K562 (cell line): Measurements from ENCODE around the gene METAP1. TPM values are rescaled to one million over a fixed set of nuclear protein-coding genes. Genes with fewer than 3 reads are reported as not detected.

Source experiments
- ATAC-seq: fragments of 200-7000 bp; cut with Tn5 transposase; 3 replicates; pipeline ENCODE4 v1.9.1; 2020; ENCODE audit warnings: moderate library complexity
- BruUV-seq: library from RNA; stranded (reverse); fragments of 400-500 nt; replicated peaks from 2 replicates; lab custom pipeline; 2021; lab: Mats Ljungman, UMichigan
- CTCF ChIA-PET: fragments of 300-600 bp; formaldehyde crosslinking; extraction: SDS; loops from one replicate; lab custom pipeline; 2021; ENCODE audit warnings: low intra/inter-chr PET ratio; lab: Yijun Ruan, JAX
- POLR2A ChIA-PET: fragments of 300-600, 350-650 bp; sonication (Branson Sonifier 250); formaldehyde crosslinking; extraction: SDS; loops from one replicate; lab custom pipeline; 2021; ENCODE audit warnings: antibody characterized with exemption, inconsistent platforms; lab: Yijun Ruan, JAX
- DNase-seq, 4 experiments: peaks; one replicate each; pipeline versions ENCODE4 v3.0.0 to v3.0.0-alpha.2; 2011 to 2018; ENCODE audit warnings: low spot score in 3 of 4, mixed read lengths in 3 of 4; ENCODE audit errors: extremely low read depth in 1 of 4
- FAIRE-seq: peaks from 2 replicates; lab custom pipeline; 2011; peaks lifted over from hg19 to GRCh38; lab: Jason Lieb, UNC
- H2AFZ ChIP-seq: 2 replicates; pipeline ENCODE4 v1.6.0; 2011; ENCODE audit warnings: low read depth, low read length, control low read depth, inconsistent platforms
- H3K27ac ChIP-seq: fragments of 200-600 bp; 3 replicates; pipeline ENCODE4 v1.8.0; 2011; ENCODE audit warnings: low read depth, mild to moderate bottlenecking, control low read depth, inconsistent platforms, low read length, moderate library complexity, mixed read lengths; ENCODE audit errors: extremely low read depth
- H3K27me3 ChIP-seq, 2 experiments: fragments of 300-600 bp in 1 of 2; 2 replicates in 1 of 2; 3 replicates in 1 of 2; pipeline versions ENCODE4 v1.6.0 to v1.8.0; 2011; ENCODE audit warnings: inconsistent platforms in 2 of 2, low read length in 2 of 2, mild to moderate bottlenecking in 1 of 2, mixed read lengths in 1 of 2, moderate library complexity in 1 of 2; ENCODE audit not compliant: control insufficient read depth in 2 of 2, insufficient read depth in 2 of 2
- H3K36me3 ChIP-seq: fragments of 300-600 bp; 3 replicates; pipeline ENCODE4 v1.8.0; 2011; ENCODE audit warnings: mild to moderate bottlenecking, low read length, inconsistent platforms; ENCODE audit not compliant: control insufficient read depth, insufficient read depth
- H3K4me1 ChIP-seq, 2 experiments: fragments of 200-600 bp in 1 of 2; replicated peaks in 1 of 2; 2 replicates in 1 of 2; 3 replicates in 1 of 2; pipeline versions ENCODE4 v1.5.1 to v1.8.0; 2011; ENCODE audit warnings: inconsistent platforms in 2 of 2, low read length in 2 of 2, mild to moderate bottlenecking in 1 of 2, mixed read lengths in 1 of 2, moderate library complexity in 1 of 2; ENCODE audit not compliant: control insufficient read depth in 2 of 2, insufficient read depth in 2 of 2
- H3K4me2 ChIP-seq: 2 replicates; pipeline ENCODE4 v1.6.1; 2011; ENCODE audit warnings: low read length, control low read depth, inconsistent platforms, mixed read lengths; ENCODE audit not compliant: insufficient read depth
- H3K4me3 ChIP-seq: fragments of 200-600 bp; sonication (generic), shearing (Covaris generic); 2 replicates; pipeline ENCODE4 v1.5.1; 2016; ENCODE audit warnings: control low read depth, inconsistent platforms
- H3K79me2 ChIP-seq: fragments of 200-600 bp; 3 replicates; pipeline ENCODE4 v1.8.0; 2011; ENCODE audit warnings: low read length, inconsistent platforms; ENCODE audit not compliant: control insufficient read depth, insufficient read depth
- H3K9ac ChIP-seq, 2 experiments: 2 replicates each; pipeline versions ENCODE4 v1.6.0 to v1.6.1; 2011; ENCODE audit warnings: low read depth in 2 of 2, low read length in 2 of 2, control low read depth in 1 of 2, inconsistent platforms in 1 of 2, mild to moderate bottlenecking in 1 of 2, mixed read lengths in 1 of 2; ENCODE audit not compliant: insufficient read depth in 1 of 2
- H3K9me1 ChIP-seq: one replicate; pipeline ENCODE4 v1.6.0; 2011; ENCODE audit warnings: inconsistent platforms, mild to moderate bottlenecking, low read length, moderate library complexity; ENCODE audit not compliant: control insufficient read depth, insufficient read depth
- H3K9me3 ChIP-seq: replicated peaks from 2 replicates; pipeline ENCODE4 v1.5.1; 2011; ENCODE audit warnings: low read depth, low read length, inconsistent platforms; ENCODE audit not compliant: control insufficient read depth, insufficient read depth
- H4K20me1 ChIP-seq: replicated peaks from 2 replicates; pipeline ENCODE4 v1.6.1; 2011; ENCODE audit warnings: low read length, inconsistent platforms, mixed read lengths; ENCODE audit not compliant: control insufficient read depth, insufficient read depth
- BHLHE40 ChIP-seq: IDR thresholded peaks from 2 replicates; pipeline ENCODE4 v1.6.1; 2011; ENCODE audit warnings: low read length, improper control_type of control experiment
- CEBPB ChIP-seq: fragments of 450-650 bp; IDR thresholded peaks from 2 replicates; pipeline ENCODE4 v1.6.1; 2016; ENCODE audit warnings: missing genetic modification characterization, missing compliant biosample characterization
- CEBPG ChIP-seq, 3 experiments: fragments of 200-800 bp in 1 of 3; sonication (Bioruptor generic) in 1 of 3; sonication (generic) in 1 of 3; formaldehyde crosslinking in 1 of 3; IDR thresholded peaks in 2 of 3; conservative IDR thresholded peaks in 1 of 3; 2 replicates each; pipeline versions ENCODE4 v1.6.1 to v1.8.0; 2016 to 2022; ENCODE audit warnings: missing compliant biosample characterization in 2 of 3, missing genetic modification characterization in 2 of 3, mild to moderate bottlenecking in 1 of 3, missing genetic modification reagents in 1 of 3
- CREB1 ChIP-seq, 2 experiments: sonication (generic) in 1 of 2; formaldehyde crosslinking in 1 of 2; IDR thresholded peaks; 2 replicates each; pipeline versions ENCODE4 v1.6.1 to v1.8.0; 2012 to 2022; ENCODE audit warnings: inconsistent platforms in 1 of 2, mild to moderate bottlenecking in 1 of 2, missing genetic modification reagents in 1 of 2, moderate library complexity in 1 of 2
- DPF2 ChIP-seq: fragments of 450-650 bp; IDR thresholded peaks from 2 replicates; pipeline ENCODE4 v1.6.1; 2016
- ETV5 ChIP-seq: sonication (generic); formaldehyde crosslinking; IDR thresholded peaks from 2 replicates; pipeline ENCODE4 v1.4.0; 2020; ENCODE audit warnings: low read depth, mild to moderate bottlenecking, missing genetic modification reagents
- HMG20B ChIP-seq: fragments of 250-450 bp; sonication (Bioruptor Pico); IDR thresholded peaks from 2 replicates; pipeline ENCODE4 v1.5.0; 2021; ENCODE audit warnings: mild to moderate bottlenecking
- NFRKB ChIP-seq: fragments of 450-650 bp; IDR thresholded peaks from 2 replicates; pipeline ENCODE4 v1.6.1; 2016; ENCODE audit warnings: low read depth
- NONO ChIP-seq, 2 experiments: fragments of 200-400 bp in 1 of 2; fragments of 450-650 bp in 1 of 2; formaldehyde crosslinking in 1 of 2; IDR thresholded peaks; 2 replicates each; pipeline ENCODE4 v1.6.1; 2017; ENCODE audit warnings: low read depth in 2 of 2, mild to moderate bottlenecking in 2 of 2, moderate library complexity in 2 of 2, low read length in 1 of 2
- NRF1 ChIP-seq, 2 experiments: fragments of 450-650 bp; IDR thresholded peaks in 1 of 2; conservative IDR thresholded peaks in 1 of 2; 2 replicates each; pipeline ENCODE4 v1.6.1; 2014; ENCODE audit warnings: mild to moderate bottlenecking in 2 of 2
- PURB ChIP-seq: sonication (generic); formaldehyde crosslinking; IDR thresholded peaks from 2 replicates; pipeline ENCODE4 v1.9.0; 2021; ENCODE audit warnings: low read depth, mild to moderate bottlenecking, missing genetic modification reagents
- SIRT6 ChIP-seq: IDR thresholded peaks from one replicate; pipeline ENCODE4 v1.6.1; 2012; ENCODE audit warnings: low read depth, mild to moderate bottlenecking, control low read depth, inconsistent platforms, low read length, moderate library complexity
- SNIP1 ChIP-seq: fragments of 450-650 bp; IDR thresholded peaks from 2 replicates; pipeline ENCODE4 v1.7.1; 2017; ENCODE audit warnings: low read depth, mild to moderate bottlenecking
- TBP ChIP-seq: optimal IDR thresholded peaks from 2 replicates; pipeline ENCODE3; 2011; ENCODE audit warnings: low read depth, low read length, improper control_type of control experiment
- TEAD1 ChIP-seq, 2 experiments: fragments of 450-650 bp in 1 of 2; sonication (generic) in 1 of 2; formaldehyde crosslinking; IDR thresholded peaks; 2 replicates each; pipeline versions ENCODE4 v1.4.0 to v1.8.0; 2020 to 2022; ENCODE audit warnings: mild to moderate bottlenecking in 2 of 2, missing genetic modification reagents in 1 of 2
- YY1 ChIP-seq, 3 experiments: IDR thresholded peaks; 2 replicates each; pipeline ENCODE4 v1.6.1; 2011; ENCODE audit warnings: low read length in 2 of 3, mild to moderate bottlenecking in 2 of 3, moderate library complexity in 2 of 3, borderline replicate concordance in 1 of 3, control low read depth in 1 of 3, low read depth in 1 of 3; ENCODE audit not compliant: insufficient read depth in 3 of 3, insufficient replicate concordance in 2 of 3, control insufficient read depth in 1 of 3, insufficient read length in 1 of 3; ENCODE audit errors: extremely low read depth in 1 of 3
- ZBTB12 ChIP-seq: fragments of 250-450 bp; sonication (Bioruptor Pico); IDR thresholded peaks from 2 replicates; pipeline ENCODE4 v1.4.0; 2020
- ZNF174 ChIP-seq: fragments of 250-450 bp; sonication (Bioruptor Pico); IDR thresholded peaks from 2 replicates; pipeline ENCODE4 v1.4.0; 2020; ENCODE audit warnings: mild to moderate bottlenecking
- ZNF764 ChIP-seq: fragments of 250-450 bp; sonication (Bioruptor Pico); IDR thresholded peaks from 2 replicates; pipeline ENCODE4 v1.4.0; 2020; ENCODE audit warnings: low read depth, mild to moderate bottlenecking, moderate library complexity
- WGBS: fragments of 100-300 bp; shearing (Covaris generic); methylation state at CpG from one replicate; pipeline ENCODE4 v1.1.6; 2016; ENCODE audit warnings: low coverage, mixed read lengths; ENCODE audit not compliant: insufficient coverage; ENCODE audit errors: missing lambda C conversion rate; 5-methylcytosine and 5-hydroxymethylcytosine counted together
- in situ Hi-C: fragments of 300-500 bp; cut with MboI; formaldehyde crosslinking; loops from 4 replicates; pipeline ENCODE4 v1.15.0; 2018; ENCODE audit warnings: inconsistent platforms, mixed read lengths
- intact Hi-C: fragments of 100-400 bp; cut with micrococcal nuclease; formaldehyde crosslinking; loops from 2 replicates; pipeline ENCODE4 v1.14.2; 2022
- polyA plus RNA-seq, 8 experiments: library from polyadenylated mRNA; depleted of rRNA in 4 of 8; stranded (reverse) in 5 of 8; unstranded in 3 of 8; fragments of >200 nt; fragmentation: Nextera tagmentation in 2 of 8; fragmentation: Illumina TruSeq in 1 of 8; extraction: Ambion mirVana in 2 of 8; extraction: Trizol in 1 of 8; gene quantifications; 2 replicates each; pipeline versions ENCODE4 v1.2.1 to v1.2.3, GENCODE V29; 2011 to 2014; ENCODE audit warnings: inconsistent platforms in 1 of 8, missing spikeins in 1 of 8
- total RNA-seq, 7 experiments: library from RNA; depleted of rRNA in 6 of 7; stranded (reverse); fragments of >200 nt in 6 of 7; fragmentation: Illumina TruSeq in 2 of 7; extraction: Trizol in 2 of 7; gene quantifications; 2 replicates each; pipeline versions ENCODE4 v1.2.1 to v1.2.3, GENCODE V29; 2011 to 2021; ENCODE audit warnings: low replicate concordance in 1 of 7
- TF ChIP-seq, protein P1 (sequence below): fragments of 250-450 bp; sonication (Bioruptor Pico); IDR thresholded peaks from 2 replicates; pipeline ENCODE4 v1.4.0; 2020; ENCODE audit warnings: mild to moderate bottlenecking, moderate library complexity

METAP1 gene
- total and polyA plus RNA-seq, 9 of the 15 experiments (the other 6 are each of a cell fraction or from before 2014, with no cell fraction given), result 31.4 to 77.6 (median 59.5) TPM

DNA sequence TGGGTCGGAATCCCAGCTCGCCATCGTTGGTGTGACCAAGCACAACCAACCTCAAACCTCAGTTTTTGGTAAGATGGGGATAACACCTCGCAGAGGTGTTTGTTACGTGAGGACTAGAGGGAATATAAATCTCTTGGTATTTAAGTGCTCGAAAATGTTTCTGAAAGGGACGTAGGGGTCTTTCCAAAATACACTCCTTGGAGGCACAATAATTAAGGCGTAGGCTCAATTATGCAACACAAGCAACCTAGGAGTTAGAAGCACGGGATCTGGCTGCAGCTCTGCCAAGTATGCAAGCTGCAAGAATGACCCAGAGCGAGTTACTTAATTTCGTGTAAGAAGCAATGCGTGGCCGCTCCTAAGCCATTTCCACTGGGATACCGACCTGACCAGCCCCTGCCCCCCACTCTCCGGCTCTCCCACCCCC is 92.5 kb downstream of the METAP1 start:
- Histone ChIP-seq H3K36me3 (peaks cover 29% of the 10 kb centered on the region), H3K9me1 (no peaks in the 10 kb centered on the region), H3K79me2 (peaks cover 84% of the 10 kb centered on the region), H3K4me1 (peaks cover 4 to 7% of the 10 kb centered on the region in 2 experiments; a peak in 4 of 5 replicates), H3K27me3 (no peaks in the 10 kb centered on the region), H4K20me1 (no peaks in the 10 kb centered on the region; the same call in 1 of the 2 replicates), H3K27ac (peak overlapping the region; percentile 90), H3K4me3 (peak overlapping the region; percentile 92), H2AFZ (peak overlapping the region; percentile 81; the same call in 1 of the 2 replicates), H3K9ac (peak overlapping the region; percentile 86 to 97), H3K4me2 (peak overlapping the region; percentile 94), H3K9me3 (no peaks in the 10 kb centered on the region)
- CTCF ChIA-PET, result no interaction called here
- 1% methylated on average over 15 of the region's 15 CpGs for WGBS
- peak; percentile 18 for ATAC-seq
- POLR2A ChIA-PET, result interaction anchor here (1.4 kb wide), 3 partner anchors 9 to 159 kb away, joined by 3 to 9 read pairs (median 4); partner anchors contain the start of gene EIF4E
- in situ Hi-C loops (no loop called here), intact Hi-C loops (no loop called here)
- no peak for FAIRE-seq
- DNase-seq, result peak in 2 of 4 experiments; percentile 34 to 59
- TSS peak; percentile 68 for BruUV-seq
- no peak for TF ChIP-seq DPF2
- no peak for TF ChIP-seq YY1 (IDR thresholded peaks at IDR 0.05; ENCODE audit: borderline replicate concordance in 1 of 3, control insufficient read depth in 1 of 3, extremely low read depth in 1 of 3, insufficient read depth in 3 of 3, insufficient read length in 1 of 3, insufficient replicate concordance in 2 of 3, low read depth in 1 of 3, low read length in 2 of 3)
- TF ChIP-seq ETV5 (CRISPR knock-in tag), result no peak
- TF ChIP-seq HMG20B (CRISPR knock-in tag), result no peak
- TF ChIP-seq ZNF764, result no peak
- no peak for TF ChIP-seq PURB (CRISPR knock-in tag)
- TF ChIP-seq TEAD1 (CRISPR knock-in tag; IDR thresholded peaks at IDR 0.05), result 0 out of 4 replicates have a peak, but pooled peaks of 1 of the 2 experiments have one; percentile 40
- TF ChIP-seq CREB1 (IDR thresholded peaks at IDR 0.05), result no peak
- TF ChIP-seq CREB1 (CRISPR knock-in tag; IDR thresholded peaks at IDR 0.05), result 0 out of 2 replicates have a peak, but pooled peaks have one; percentile 7
- no peak for TF ChIP-seq ZNF174 (CRISPR knock-in tag)
- TF ChIP-seq BHLHE40, result peak; percentile 55; the same call in 1 of the 2 replicates
- TF ChIP-seq NRF1 (conservative IDR thresholded peaks at IDR 0.05 in 1 of 2, IDR thresholded peaks at IDR 0.05 in 1 of 2), result no peak
- TF ChIP-seq, protein P1, sequence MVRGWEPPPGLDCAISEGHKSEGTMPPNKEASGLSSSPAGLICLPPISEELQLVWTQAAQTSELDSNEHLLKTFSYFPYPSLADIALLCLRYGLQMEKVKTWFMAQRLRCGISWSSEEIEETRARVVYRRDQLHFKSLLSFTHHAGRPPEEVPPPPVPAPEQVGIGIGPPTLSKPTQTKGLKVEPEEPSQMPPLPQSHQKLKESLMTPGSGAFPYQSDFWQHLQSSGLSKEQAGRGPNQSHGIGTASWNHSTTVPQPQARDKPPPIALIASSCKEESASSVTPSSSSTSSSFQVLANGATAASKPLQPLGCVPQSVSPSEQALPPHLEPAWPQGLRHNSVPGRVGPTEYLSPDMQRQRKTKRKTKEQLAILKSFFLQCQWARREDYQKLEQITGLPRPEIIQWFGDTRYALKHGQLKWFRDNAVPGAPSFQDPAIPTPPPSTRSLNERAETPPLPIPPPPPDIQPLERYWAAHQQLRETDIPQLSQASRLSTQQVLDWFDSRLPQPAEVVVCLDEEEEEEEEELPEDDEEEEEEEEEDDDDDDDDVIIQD (CRISPR knock-in tag), result no peak
- TF ChIP-seq SIRT6, result no peak
- TF ChIP-seq SNIP1, result no peak
- no peak for TF ChIP-seq NONO (IDR thresholded peaks at IDR 0.05; ENCODE audit: low read depth in 2 of 2, low read length in 1 of 2)
- no peak for TF ChIP-seq CEBPG (CRISPR knock-in tag; IDR thresholded peaks at IDR 0.05)
- TF ChIP-seq CEBPG (tag; conservative IDR thresholded peaks at IDR 0.05 in 1 of 2, IDR thresholded peaks at IDR 0.05 in 1 of 2), result peak in 1 of 2 experiments; percentile 69; a peak in 2 of 4 replicates
- no peak for TF ChIP-seq NFRKB
- TF ChIP-seq TBP, result no peak
- no peak for TF ChIP-seq ZBTB12 (CRISPR knock-in tag)
- peak; percentile 62 for TF ChIP-seq CEBPB (tag)
